HG03354 (cell line): Measurements from ENCODE around the gene PIK3R1.

Source experiments
- ATAC-seq: cut with Tn5 transposase; IDR thresholded peaks from one replicate; pipeline ENCODE4 v1.9.1; 2021; ENCODE audit warnings: mild to moderate bottlenecking; ENCODE audit not compliant: unreplicated experiment, poor library complexity, severe bottlenecking

The PIK3R1 gene

GRCh38 chr5:68341006-68341405, 125.5 kb downstream of the PIK3R1 start:
- no peak for ATAC-seq

- ATAC-seq, result no peak
Measured at GRCh38 chr5:68342693-68343092, 127.1 kb downstream of the PIK3R1 start.

- peak; percentile 81 for ATAC-seq
Measured at GRCh38 chr5:68343421-68343826, 127.9 kb downstream of the PIK3R1 start.

- ATAC-seq, result no peak
Measured at GRCh38 chr5:68344447-68345111, 129.0 kb downstream of the PIK3R1 start.

GRCh38 chr5:68345171-68345570, 129.6 kb downstream of the PIK3R1 start:
- no peak for ATAC-seq

GRCh38 chr5:68345582-68345981, 130.0 kb downstream of the PIK3R1 start:
- ATAC-seq, result no peak

GRCh38 chr5:68347536-68347935, 132.0 kb downstream of the PIK3R1 start:
- no peak for ATAC-seq

- no peak for ATAC-seq
Measured at GRCh38 chr5:68348447-68349222, 133.1 kb downstream of the PIK3R1 start.

- no peak for ATAC-seq
Measured at GRCh38 chr5:68350176-68350575, 134.6 kb downstream of the PIK3R1 start.
